Erythroblast (primary cell): ENCODE results near the gene G6PC2.

Source experiments
- GATA1 ChIP-seq: IDR thresholded peaks from 2 replicates; pipeline ENCODE4 v1.6.1; 2011; ENCODE audit warnings: low read depth, mild to moderate bottlenecking, control low read depth, low read length, moderate library complexity
- POLR2A ChIP-seq: IDR thresholded peaks from 2 replicates; pipeline ENCODE4 v1.6.1; 2011; ENCODE audit warnings: mild to moderate bottlenecking, low read length

DNA sequence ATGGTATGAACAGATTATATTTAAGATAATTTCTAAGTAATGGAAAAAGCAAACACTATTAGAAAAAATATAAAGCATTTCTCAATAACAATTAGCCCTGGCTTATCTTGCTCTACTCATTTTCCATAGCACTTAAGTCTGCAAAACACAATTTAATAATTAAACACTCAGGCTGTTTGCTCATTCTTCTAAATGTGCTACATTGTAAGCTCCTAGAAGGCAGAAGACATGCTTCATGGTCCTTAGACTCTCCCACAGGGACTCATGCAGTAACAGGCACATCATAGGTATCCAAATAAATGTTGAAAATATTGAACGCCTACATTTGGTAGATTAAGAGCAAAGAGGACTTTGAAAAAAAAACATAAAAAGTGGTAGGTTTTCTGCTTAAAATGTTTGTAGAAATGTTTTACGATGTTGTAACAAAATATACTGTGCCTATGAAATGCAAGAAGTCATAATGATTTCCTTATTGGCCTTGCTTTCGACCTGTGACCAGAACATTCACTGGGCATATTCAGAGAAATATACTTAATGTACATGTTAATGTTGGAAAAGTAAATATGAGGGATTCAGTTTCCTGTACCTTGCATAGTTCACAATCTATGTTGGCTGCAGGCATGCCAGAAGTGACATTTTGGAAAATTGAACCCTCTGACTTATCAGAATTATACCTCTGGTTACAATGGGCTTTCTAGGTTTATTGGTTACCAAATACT lies 27.2 kb downstream of the G6PC2 start:
- TF ChIP-seq POLR2A (no peak), GATA1 (no peak)
